Hematopoietic multipotent progenitor cell treated with erythropoietin and hydrocortisone succinate and interleukin-3 and kit ligand, for 17 days (in vitro differentiated cells): ENCODE data around the gene ARRDC4.
"Not testable (repeated sequence)": the region's sequence is repeated elsewhere in the genome, so short reads cannot be mapped to it uniquely, and the experiment has no call there.

Experiments
- DNase-seq: peaks from one replicate; pipeline ENCODE4 v3.0.0-alpha.2; 2015; ENCODE audit warnings: low spot score

The ARRDC4 gene

GRCh38 chr15:97966246-97966645 lies 5.7 kb downstream of the ARRDC4 start:
- DNase-seq = no peak

GRCh38 chr15:97966924-97967620 lies 6.6 kb downstream of the ARRDC4 start:
- no peak for DNase-seq

DNA sequence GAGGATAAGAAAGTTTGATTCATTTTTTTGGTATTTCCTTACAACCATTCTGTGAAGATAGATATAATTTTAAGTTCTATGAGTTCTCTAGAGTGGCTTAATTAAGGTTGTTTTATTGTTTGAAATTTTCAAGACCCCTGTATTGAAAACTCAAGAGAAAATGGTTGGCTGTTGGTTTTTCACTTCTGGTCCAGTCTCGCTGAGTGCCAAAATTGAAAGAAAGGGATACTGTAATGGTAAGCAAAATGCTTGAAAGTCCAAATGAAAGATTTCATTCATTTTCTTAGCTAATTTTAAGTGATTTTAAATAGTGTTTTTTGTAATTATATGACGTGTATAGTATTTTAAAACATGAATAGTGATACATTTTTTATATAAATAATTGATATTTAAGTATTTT lies 7.4 kb downstream of the ARRDC4 start:
- no peak for DNase-seq

- DNase-seq = no peak
Observed at GRCh38 chr15:97968380-97968779, 7.9 kb downstream of the ARRDC4 start.

DNA sequence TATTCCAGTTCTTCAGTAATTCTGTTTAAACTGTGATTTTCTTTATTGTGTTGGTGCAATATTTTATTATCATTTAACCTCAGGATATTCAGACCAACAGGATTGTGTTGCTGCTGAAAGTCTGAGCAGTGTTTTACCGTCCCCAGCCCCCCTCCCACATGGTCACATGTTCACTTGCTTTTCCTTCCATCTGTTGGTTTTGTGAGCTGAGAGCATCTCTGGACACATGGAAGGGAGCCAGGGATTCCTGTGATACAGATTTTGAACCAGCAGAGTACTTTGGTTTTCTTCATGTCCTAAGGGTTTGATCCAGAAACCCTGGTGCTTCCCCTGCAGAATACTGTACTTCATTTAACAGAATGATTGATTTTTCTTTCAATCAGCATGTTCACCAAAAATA lies 11.9 kb downstream of the ARRDC4 start:
- no peak for DNase-seq

DNA sequence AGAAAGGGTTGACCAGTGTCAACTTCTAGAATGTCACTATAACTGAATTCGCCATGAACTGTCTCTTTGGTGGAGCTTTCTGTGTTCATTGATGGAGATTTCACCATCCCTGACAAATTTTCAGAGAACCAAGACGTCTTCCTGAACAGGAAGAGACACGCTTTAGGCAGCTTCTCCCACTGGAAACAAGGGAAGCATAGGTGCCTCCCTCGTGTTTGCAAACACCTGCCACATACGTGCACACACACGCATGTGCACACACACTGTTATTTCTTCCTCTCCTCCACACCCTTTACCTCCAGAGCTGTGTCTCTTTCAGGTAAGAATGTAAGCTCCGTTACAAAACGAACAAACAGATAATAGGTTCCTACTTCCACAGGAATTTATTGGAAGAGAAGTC lies 15.6 kb downstream of the ARRDC4 start:
- no peak for DNase-seq

GRCh38 chr15:97976766-97977503 lies 16.4 kb downstream of the ARRDC4 start:
- DNase-seq = no peak

DNA sequence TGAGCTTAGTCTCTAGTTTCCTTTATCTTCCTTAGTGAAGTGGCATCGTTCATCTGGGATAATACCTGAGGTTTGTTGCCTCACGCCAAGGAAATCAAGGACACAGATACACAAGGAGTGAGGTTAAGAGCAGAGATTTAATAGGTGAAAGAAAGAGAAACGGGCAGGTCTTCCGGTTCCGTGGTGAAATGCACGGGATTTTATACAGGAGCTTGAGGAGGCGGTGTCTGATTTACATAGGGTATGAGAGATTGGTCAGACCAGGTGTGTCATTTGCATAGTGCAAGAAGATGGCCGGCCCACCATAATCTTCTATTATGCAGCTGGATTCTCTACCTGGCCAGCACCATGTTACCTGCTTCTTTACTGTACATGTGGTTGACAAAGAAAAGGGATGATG lies 17.2 kb downstream of the ARRDC4 start:
- no peak for DNase-seq

- no peak for DNase-seq
Observed at GRCh38 chr15:97978401-97979139, 18.1 kb downstream of the ARRDC4 start.

- no peak for DNase-seq
Observed at GRCh38 chr15:97979140-97979520, 18.6 kb downstream of the ARRDC4 start.

DNA sequence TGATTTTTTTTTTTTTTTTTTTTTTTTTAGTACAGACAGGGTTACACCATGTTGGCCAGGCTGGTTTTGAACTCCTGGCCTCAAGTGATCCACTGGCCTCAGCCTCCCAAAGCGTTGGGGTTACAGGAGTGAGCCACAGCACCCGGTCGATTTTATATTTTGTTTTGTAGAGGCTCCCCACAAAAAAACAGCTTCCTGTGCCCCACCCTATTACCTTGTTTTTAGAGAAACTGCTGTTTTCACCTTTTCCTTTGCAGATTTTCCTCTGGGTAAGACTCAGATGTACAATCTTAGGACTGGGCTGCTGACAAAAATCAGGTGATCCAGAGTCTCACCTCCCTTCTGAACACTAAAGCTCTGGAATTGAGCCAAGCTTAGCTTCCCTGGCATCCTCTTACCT lies 20.6 kb downstream of the ARRDC4 start:
- no peak for DNase-seq

DNA sequence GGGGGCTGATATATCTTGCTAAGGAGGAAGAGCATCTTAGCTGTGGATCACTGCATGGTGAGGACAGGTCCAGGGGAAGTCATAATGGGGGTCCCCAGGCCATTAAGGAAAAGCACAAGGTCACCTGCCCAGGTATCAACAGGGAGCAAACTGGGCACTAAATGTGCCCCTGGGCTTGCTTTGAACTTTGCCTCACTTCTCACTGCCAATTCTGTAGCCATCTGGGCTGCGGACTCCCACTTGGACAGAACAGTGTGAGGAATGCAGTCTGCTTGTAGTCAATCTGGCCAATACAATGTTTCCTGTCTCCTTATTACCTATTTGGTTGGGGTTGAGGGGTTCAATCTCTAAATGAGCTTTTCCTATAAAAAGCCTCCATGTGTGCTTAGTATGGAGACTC lies 21.3 kb downstream of the ARRDC4 start:
- no peak for DNase-seq

DNA sequence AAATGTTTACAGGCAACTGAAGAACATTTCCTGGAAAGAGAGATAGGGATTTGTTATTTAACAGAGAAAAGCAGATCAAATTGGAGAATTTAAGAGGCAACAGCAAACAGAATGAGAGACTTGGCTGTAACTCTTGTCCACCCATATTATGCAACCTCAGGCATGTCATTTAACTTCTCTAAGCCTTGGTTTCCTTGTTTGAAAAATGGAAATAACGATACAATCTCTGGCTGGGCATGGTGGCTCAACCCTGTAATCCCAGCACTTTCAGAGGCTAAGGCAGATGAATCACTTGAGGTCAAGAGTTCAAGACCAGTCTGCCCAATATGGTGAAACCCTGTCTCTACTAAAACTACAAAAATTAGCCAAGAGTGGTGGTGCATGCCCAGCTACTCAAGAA lies 23.7 kb downstream of the ARRDC4 start:
- no peak for DNase-seq

DNA sequence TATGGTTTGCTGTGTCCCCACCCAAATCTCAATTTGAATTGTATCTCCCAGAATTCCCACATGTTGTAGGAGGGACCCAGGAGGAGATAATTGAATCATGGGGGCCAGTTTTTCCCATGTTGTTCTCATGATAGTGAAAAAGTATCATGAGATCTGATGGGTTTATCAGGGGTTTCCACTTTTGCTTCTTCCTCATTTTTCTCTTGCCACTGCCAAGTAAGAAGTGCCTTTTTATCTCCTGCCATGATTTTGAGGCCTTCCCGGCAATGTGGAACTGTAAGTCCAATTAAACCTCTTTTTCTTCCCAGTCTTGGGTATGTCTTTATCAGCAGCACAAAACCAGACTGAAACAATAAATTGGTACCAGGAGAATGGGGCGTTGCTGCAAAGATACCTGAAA lies 25.5 kb downstream of the ARRDC4 start:
- not testable (repeated sequence) for DNase-seq

- no peak for DNase-seq
Observed at GRCh38 chr15:97986781-97987180, 26.3 kb downstream of the ARRDC4 start.

GRCh38 chr15:97989299-97989698 lies 28.8 kb downstream of the ARRDC4 start:
- no peak for DNase-seq

- DNase-seq = no peak
Observed at GRCh38 chr15:97991972-97992541, 31.6 kb downstream of the ARRDC4 start.

DNA sequence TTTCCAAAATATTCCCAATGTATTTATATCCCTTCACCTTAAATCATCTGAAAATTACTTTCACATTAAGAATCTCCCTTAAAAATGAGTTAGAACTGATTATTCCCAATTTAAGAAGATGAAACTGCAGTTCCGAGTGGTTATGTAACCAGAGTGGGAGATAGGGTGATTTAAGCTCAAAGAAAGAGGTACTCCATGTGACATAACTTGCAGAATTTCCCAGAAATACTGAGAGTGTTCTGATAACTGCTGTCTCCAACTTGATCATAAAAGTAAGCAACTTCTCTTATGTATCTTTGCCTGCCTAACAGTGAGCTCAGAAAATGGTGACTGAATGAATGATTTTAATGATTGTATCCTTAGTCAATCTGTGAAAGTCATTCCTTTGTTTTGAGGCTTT lies 32.3 kb downstream of the ARRDC4 start:
- DNase-seq = no peak

- DNase-seq = no peak
Observed at GRCh38 chr15:97993310-97993738, 32.8 kb downstream of the ARRDC4 start.

GRCh38 chr15:97994236-97994635 lies 33.7 kb downstream of the ARRDC4 start:
- no peak for DNase-seq

- no peak for DNase-seq
Observed at GRCh38 chr15:97995192-97995591, 34.7 kb downstream of the ARRDC4 start.

DNA sequence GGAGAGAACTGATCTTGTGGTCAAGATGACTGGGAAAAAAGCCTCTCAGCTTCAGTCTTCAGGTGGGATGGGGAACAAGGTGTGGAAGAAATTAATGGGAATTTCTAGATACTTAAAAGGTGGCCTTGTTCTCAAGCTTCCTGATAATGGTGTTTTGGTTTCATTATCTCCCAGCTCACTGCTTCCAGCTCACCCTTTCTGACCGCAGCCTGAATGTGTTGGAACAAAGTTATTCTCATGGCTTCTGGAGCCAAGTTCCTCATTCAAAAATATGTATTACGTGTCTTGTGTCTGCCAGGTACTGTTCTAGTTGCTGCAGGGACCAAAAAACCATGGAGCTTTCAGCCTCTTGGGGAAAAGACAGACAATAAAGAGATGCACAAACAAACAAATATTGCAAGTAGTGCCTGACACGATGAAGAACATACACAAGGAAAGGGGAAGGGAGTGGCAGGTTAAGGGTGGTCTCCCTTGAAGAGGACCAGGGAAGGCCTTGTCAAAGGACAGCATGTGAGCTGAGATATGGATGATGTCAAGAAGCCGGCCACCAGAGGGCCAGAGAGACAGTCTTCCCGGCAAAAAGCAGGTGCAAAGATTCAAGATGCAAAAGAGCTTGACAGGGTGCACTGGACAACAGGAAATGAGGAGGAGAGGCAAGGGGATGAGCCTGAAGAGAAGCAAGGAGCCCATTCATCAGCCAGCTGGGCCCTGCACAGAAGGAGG lies 35.5 kb downstream of the ARRDC4 start:
- DNase-seq = no peak
